Stimulated activated naive CD4-positive, alpha-beta T cell (primary cell): ENCODE measurements around the gene ALDH2.
"Not testable (repeated sequence)": the region's sequence is repeated elsewhere in the genome, so short reads cannot be mapped to it uniquely, and the experiment has no call there.

Source experiments
- DNase-seq, 6 experiments: peaks; one replicate each; lab custom pipeline; 2025; lab: John Stamatoyannopoulos, UW

Gene ALDH2

DNA sequence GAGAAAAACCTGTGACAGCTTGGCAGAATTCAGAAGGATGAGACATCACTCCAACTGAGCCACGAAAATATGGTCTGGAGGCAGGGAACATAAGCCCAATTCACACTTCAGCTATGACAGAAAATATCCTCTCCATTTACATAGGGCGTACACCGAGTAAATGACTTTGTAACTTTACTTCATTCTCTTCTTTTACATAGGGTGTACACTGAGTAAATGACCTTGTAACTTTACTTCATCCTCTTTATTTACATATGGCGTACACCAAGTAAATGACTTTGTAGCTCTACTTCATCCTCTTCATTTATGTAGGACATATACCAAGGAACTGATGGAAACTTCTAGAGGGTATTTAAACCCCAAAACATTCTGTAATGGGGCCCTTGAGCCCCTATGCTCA lies 61.2 kb downstream of the ALDH2 start:
- DNase-seq = no peak

DNA sequence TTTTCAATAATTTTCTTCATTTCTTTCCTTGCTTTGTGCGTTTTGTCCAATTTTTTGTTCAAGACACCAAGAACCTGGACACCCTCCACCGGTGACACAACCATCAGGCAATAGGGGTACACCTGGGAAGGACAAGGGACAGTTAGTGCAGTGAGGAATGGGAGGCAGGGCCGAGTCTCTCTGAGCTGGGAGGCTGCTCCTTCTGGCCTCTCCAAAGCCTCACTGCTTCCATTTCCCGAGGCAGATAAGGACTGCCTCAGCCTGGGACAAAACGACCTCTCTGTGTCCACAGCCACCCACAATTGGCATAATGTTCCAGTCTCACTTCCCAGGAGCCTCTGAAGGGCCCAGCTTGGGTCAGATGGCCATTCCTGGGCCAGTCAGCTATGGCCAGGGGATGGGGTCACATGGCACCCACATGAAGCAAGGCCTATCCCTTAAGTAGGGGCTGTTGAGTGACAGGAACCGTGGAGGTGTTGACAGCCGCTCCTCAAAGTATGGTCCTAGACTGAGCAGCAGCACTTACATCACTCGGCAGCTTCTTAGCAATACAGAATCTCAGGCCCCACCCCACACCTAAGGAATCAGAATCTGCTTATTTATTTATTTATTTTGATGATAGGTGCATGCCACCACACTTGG lies 61.7 kb downstream of the ALDH2 start:
- no peak for DNase-seq

DNA sequence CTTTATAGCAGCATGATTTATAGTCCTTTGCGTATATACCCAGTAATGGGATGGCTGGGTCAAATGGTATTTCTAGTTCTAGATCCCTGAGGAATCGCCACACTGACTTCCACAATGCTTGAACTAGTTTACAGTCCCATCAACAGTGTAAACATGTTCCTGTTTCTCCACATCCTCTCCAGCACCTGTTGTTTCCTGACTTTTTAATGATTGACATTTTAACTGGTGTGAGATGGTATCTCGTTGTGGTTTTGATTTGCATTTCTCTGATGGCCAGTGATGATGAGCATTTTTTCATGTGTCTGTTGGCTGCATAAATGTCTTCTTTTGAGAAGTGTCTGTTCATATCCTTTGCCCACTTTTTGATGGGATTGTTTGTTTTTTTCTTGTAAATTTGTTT lies 62.9 kb downstream of the ALDH2 start:
- DNase-seq = not testable (repeated sequence)

DNA sequence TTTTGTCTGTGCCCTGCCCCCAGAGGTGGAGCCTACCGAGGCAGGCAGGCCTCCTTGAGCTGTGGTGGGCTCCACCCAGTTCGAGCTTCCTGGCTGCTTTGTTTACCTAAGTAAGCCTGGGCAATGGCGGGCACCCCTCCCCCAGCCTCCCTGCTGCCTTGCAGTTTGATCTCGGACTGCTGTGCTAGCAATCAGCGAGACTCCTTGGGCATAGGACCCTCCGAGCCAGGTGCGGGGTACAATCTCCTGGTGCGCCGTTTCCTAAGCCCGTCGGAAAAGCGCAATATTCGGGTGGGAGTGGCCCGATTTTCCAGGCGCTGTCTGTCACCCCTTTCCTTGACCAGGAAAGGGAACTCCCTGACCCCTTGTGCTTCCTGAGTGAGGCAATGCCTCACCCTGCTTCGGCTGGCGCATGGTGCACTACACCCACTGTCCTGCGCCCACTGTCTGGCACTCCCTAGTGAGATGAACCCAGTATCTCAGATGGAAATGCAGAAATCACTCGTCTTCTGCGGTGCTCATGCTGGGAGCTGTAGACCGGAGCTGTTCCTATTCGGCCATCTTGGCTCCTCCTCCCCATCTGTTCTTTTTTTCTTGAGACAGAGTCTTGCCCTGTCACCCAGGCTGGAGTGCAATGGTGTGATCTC lies 68.1 kb downstream of the ALDH2 start:
- DNase-seq = peak in 2 of 6 experiments; percentile 10 to 55

DNA sequence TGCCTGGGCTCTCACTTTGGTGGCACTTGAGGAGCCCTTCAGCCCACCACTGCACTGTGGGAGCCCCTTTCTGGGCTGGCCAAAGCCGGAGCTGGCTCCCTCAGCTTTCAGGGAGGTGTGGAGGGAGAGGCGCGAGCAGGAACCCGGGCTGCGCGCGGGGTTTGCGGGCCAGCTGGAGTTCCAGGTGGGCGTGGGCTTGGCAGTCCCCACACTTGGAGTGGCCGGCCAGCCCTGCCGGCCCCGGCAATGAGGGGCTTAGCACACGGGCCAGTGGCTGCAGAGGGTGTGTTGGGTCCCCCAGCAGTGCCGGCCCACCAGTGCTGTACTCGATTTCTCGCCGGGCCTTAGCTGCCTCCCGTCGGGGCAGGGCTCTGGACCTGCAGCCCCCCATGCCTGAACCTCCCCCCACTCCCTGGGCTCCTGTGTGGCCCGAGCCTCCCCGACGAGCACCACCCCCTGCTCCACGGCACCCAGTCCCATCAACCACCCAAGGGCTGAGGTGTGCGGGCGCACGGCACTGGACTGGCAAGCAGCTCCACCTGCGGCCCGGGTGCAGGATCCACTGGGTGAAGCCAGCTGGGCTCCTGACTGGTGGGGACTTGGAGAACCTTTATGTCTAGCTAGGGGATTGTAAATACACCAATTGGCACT lies 68.9 kb downstream of the ALDH2 start:
- not testable (repeated sequence) for DNase-seq

DNA sequence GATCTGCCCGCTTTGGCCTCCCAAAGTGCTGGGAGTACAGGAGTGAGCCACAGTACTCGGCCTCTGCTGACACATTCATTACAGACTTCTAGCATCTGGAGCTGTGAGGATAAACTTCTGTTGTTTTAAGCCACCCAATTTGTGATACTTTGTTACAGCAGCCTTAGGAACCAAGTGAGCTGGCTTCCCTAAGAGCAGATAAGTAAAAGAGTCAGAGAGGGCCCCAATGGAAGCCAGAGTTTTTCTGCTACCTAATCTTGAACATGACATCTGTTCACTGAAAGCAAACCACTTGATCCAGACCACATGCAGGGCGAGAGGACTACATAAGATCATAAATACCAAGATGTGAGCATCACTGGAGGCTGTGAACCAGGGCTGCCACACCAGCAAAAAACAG lies 71.6 kb downstream of the ALDH2 start:
- no peak for DNase-seq

DNA sequence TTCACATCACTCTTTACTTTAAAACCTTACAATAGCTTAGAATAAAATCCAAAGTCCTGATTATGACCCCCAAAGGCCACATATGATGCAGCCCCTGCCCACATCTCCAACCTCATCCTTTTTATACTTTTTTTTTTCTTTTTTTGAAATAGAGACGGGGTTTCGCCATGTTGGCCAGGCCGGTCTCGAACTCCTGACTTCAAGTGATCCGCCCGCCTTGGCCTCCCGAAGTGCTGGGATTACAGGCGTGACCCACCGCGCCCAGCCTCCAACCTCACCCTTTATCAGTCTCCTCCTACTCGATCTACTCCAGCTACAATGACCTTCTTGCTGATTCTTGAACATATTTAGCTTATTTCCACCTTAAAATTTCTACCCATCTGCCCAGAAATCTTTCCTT lies 74.1 kb downstream of the ALDH2 start:
- no peak for DNase-seq

DNA sequence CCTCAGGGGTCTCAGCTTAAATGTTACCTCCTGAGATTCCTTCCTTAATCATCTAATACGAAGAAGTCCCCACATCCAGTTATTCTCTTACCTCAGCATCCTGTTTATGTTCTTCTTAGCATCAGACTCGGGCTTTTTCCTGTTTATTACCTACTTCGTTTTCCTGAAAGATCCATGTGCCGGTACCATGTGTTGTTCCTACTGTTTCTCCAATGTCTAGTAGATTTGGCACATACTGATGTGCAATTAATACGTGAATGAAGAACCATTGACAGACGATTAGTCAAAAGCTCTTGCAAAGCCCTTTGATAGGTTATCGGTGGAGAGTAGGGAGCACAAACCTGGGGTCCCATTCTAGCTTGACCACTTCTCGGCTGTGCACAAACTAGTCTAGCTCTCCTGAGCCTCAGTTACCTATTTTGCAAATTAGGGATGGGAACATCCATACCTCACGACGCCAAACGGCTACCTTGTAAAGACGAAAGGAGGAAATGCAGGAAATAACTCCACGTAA lies 74.6 kb downstream of the ALDH2 start:
- DNase-seq = no peak

DNA sequence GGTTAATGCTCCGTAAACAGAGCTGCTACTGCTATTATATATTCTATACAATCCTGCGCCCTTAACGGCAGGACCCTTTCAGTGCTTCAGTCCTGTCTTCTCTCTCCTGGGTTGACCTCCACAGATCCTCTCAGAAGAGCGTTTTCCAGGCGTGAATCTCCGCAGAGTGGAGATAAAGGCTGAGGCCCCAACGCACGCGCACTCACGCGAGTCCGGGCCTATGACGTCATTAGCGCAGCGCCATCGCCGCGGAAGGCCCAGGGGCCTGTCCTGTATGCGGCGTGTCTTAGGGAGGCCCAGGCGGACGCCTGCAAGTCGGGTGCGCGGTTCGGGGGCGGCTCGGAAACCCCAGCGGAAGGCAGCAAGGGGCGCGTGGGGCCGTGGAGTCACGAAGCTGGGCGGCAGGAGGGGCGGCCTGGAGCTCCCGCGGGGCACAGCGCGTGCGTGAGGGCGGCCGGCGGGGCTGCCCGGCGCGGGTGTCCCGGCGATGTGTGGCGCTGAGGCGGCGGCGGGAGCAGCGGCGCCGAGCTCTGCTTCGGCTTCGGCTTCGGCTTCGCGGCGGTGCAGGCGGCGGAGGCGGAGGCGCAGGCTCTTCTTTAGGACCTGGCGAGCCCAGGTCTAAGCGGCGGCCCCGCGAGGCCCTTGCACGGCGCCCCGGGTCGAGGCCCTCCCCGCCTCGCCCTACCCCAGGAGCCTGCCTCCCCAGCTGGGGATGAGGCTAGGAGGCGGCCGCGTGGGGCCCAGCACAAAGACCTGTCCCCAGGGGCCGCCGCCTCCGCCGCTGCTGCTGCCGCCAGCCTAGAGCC lies 75.2 kb downstream of the ALDH2 start, which contains the start of gene MAPKAPK5:
TSS of gene MAPKAPK5 (plus strand) at position 479 of the 806 bp plus-strand sequence. CDS start 506 bp downstream, outside the sequence.
- peak; percentile 94 to 98 (median 96) for DNase-seq

DNA sequence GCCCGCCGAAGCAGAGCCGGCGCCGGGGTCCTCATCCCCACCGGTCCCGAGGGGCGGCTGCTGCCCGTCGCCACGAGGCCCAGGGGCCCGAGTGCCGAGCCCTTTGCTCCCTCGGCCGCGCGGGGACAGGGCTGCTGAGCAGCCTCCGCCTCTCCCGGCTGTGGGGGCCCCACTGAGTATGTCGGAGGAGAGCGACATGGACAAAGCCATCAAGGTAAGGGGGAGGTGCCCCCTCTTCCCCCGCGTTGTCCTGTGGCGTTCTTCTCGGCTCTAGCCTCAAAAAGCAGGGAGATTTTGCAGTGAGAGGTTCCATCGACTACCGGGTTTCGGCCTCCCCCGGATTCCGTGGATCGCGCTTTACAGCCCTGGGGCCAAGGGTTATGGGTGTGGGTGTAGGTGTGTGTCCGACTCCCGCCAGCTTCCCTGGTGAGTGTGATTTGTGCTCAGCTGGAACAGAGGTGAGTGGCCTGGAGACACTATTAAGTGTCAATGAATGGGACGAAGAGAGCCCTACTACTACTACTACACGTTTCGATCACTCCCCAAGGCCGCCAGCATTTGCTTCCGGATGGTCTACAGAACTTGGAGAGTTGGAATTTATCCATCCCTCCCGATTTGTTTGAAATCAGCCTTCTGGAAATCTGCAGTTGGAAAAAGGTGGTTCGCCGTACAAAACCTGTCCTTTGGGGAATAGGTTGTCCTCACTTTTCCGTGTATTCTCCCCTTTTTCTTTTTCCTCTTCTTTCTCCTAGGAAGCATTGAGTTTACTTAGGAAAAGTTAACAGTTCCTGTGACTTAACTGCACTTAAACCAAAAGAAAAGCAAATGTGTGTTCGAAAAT lies 76.0 kb downstream of the ALDH2 start:
- DNase-seq = peak in 5 of 6 experiments; percentile 25 to 55 (median 28)

DNA sequence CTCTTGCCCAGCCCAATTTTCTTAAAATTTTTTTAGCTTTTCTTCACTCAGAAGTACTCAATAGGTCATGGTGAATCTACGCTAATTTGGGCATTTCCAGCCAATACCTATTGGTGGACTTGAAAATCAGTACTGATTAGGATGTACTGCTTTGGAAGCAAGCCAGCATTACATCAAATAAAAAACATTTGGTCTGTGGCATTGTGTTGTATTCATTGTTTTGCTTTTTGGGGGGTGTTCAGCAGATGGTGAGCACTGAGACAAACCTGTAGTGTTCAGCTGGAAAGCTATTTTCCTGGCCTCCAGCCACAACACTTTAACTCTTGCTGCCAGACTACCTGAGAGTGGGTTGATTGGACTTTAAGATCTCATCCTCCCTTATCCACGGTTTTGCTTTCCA lies 79.3 kb downstream of the ALDH2 start:
- DNase-seq = no peak

DNA sequence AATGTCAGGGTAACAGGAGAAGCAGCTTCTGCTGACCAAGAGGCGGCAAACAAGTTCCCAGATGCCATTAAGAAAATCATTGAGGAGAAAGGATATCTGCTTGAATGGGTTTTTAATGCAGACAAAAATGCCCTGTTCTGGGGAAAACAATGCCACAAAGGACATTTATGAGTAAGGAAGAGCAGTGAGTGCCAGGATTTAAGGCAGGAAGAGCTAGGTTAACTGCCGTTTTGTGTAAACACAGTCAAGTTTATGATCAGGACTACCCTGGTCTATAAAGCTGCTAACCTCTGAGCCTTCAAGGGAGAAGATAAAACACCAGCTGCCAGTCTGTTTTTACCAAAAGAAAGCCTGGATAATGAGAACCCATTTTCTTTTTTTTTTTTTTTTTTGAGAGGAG lies 83.8 kb downstream of the ALDH2 start:
- DNase-seq = no peak

DNA sequence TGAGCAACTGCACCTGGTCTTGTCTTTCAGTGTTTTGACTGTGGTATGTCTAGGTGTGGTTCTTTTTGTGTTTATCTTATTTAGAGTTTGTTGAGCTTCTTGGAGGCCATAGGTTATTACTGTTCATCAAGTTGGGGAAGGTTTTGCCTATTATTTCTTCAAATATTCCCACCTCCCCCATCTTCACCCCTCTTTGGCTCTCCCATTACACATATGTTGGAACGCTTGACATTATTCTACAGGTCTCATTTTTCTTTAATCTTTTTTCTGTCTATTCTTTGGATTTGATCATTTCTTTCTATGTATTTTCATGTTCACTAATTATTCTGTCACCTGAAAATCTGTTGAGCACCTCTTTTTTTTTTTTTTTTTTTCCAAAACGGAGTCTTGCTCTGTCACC lies 91.5 kb downstream of the ALDH2 start:
- DNase-seq = no peak

DNA sequence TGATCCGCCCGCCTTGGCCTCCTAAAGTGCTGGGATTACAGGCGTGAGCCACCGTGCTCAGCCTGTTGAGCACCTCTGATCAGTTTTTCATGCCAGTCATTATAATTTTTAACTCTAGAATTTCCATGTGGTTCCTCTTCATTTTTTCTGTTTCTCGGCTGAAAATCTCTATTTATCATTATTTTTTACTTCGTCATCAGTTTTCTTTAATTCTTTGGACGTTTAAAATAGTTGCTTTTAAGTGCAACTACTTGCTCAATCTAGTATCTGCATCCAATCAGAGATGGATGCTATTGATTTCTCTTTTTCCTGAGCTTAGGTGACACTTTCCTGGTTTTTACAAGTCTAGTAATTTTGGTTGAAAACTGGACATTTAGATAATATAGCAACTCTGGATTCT lies 92.0 kb downstream of the ALDH2 start:
- DNase-seq = no peak

DNA sequence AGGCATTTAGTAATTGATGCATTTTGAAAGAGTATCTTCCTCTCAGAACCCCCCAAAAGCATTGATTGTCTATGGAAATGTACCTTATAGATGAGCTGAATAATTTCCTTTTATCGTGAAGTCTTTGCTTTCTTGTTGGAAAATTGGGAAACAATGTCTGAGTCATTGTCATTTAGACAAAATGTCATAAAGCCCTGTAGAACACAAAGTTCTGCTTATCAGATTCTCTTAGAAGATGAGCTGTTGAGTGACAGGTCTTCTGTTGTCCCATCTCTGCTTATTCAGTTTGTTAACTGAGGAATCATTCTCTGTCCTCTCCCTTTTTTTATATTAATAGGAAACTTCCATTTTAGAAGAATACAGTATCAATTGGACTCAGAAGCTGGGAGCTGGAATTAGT lies 98.2 kb downstream of the ALDH2 start:
- DNase-seq = no peak
